NCI-H1694 treated with DMSO at 0.1 percent for 48 hours (cell line): ENCODE measurements around the gene LRRC58.
"Not testable (repeated sequence)": the region's sequence is repeated elsewhere in the genome, so short reads cannot be mapped to it uniquely, and the experiment has no call there.

Experiments used
- DNase-seq: peaks from one replicate; lab custom pipeline; 2025; lab: John Stamatoyannopoulos, UW

Gene LRRC58

DNA sequence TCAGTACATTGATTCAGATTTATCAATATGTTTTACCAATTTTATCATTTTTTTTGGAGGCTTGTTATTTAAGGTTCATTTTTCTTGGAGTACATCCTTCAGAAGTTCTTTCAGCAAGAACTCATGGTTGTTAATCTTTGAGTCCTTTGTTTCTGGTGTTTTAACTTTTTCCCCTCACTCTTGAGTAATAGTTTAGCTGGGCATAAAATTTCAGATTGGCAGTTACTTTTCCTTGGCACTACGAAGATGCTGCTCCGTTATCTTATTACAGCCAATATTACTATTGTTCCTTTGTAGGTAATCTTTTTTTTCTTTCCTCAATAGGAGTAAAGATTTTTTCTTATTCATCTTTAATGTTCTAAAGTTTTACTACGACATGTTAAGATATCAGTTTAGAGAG, 9.8 kb downstream of the LRRC58 start:
- DNase-seq, result no peak

DNA sequence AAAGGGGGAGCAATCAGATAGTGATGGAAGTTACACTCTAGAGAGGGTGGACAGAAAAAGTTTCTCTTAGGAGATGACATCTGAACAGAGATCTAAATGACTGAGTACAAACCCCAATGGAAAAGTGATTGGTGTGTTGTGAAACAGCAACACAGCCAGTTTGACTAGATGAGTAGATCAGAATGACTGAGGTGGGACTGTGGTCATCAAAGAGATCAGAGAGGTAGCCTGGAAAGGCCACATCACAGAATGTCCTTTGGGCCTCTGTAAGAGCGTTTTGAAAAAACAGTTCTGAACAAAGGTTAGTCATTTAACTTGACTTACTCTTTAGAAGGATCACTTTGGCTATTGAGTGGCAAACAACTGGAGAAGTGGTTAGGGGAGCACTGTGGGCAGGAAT, 10.6 kb downstream of the LRRC58 start:
- DNase-seq, result no peak

DNA sequence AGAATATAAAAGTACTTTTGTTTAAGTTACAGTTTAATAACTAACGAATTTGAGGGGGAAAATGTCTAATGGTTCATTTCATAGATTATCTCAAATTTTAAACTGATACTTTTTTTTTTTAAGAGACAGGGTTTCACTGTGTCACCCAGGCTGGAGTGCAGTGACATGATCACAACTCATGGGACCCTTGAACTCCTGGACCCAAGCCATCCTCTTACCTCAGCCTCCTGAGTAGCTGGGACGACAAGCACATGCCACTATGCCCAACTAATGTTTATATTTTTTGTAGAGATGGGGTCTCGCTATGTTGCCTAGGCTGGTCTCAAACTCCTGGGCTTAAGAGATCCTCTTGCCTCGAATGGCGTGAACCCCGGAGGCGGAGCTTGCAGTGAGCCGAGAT, 16.5 kb downstream of the LRRC58 start:
- no peak for DNase-seq

DNA sequence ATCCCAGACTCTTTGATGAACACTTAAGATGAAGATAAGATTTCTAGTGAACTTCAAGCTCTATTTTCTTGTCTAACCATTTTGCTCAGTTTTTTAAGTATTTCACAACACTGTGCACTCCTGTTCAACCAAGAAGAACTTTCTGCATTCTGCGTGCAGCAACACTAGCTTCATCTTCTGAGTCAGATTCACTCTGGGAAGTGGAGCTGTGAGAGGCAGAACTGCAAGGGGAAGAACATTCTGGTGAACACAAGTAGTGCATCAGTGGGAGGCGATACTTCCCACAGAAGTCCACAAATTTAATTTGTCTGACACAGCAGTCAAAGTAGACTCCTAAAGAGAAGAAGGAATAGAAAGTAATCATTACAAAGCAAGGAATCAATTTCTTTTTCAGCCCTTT, 18.1 kb downstream of the LRRC58 start:
- no peak for DNase-seq

DNA sequence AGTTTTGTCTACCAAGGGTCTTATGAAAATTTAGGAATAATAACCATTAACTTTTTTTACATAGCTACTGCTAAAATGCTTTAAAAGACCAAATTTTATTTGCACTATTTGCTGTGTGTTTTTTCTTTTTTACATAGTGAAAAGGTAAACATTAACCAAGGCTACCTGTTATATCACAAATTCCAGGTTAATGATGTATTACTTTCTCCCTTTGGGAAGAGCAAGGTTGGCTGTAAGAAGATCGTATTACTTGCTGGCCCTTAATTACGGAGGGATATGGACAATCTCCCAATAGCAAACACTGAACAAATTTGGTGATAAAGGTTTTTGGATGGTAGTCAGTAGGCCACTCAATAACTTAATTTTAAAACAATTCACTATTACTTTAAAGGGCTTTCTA, 22.4 kb downstream of the LRRC58 start:
- no peak for DNase-seq

DNA sequence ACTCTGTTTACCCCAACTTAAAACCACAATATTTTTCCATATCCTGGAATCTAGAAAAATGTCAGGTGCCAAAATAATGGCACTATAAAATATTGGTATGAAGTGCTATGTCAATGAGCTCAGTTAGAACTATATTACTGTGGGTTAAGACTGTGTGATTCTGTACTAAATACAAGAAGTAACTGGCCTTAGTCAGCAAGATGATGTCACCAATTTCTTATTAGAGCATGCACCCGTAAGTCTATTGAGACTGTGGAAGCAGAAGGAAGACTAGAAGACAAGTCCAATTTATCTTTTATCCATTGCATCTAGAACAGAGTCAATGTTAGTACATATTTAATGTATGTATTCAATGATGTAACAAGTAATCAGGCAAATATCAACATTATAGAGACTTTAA, 25.0 kb downstream of the LRRC58 start:
- DNase-seq, result no peak

DNA sequence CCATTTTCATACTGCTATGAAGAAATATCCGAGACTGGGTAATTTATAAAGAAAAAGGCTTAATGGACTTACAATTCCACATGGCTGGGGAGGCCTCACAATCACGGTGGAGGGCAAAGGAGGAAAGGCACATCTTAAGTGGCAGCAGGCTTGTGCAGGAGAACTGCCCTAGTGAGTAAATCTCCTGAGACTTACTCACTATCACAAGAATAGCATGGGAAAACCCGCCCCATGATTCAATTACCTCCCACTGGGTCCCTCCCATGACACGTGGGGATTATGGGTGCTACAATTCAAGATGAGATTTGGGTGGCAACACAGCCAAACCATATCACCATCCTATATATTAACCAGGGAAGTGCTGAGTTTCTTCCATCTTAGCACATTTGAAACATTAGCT, 25.4 kb downstream of the LRRC58 start:
- not testable (repeated sequence) for DNase-seq

DNA sequence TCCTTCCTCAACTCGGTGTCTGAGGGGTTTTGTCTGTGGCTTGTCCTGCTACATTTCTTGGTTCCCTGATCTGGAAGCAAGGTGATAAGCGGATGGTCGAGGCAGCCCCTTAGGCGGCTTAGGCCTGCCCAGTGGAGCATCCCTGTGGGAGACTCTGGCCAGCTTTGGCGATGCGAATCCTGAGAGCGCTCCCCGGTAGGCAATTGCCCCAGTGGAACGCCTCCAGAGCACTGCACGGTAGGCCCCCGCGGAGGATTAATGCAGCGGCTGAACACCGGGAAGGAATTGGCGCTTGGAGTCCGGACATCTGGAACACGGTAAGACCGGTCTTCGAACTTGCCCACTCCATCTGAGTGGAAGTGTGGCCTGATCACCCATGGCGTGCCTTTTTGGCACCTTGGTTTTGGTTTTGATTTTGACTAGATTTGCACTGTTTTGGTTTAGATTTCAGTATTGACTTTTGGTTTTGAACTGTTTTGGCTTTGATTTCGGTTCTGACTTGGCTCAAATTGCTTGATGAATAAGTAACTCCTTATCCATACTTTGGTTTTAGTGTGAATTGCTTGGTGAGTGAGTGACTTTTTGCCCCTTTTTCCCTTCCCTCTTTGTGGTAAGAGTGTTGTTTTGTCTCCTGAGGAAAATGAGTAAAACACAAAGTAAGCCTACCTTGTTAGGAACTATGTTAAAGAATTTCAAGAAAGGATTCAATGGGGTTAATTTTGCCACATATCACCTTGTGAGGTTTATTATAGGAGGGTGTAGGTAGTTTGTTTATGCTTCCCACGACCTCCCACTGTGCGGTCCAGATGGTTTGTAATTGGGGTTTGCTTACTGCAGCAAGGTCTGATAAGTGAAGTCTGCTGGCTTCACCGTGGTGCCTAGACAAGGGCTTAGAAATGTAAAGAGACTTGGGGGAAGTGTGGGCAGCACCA, 37.0 kb downstream of the LRRC58 start:
- no peak for DNase-seq

DNA sequence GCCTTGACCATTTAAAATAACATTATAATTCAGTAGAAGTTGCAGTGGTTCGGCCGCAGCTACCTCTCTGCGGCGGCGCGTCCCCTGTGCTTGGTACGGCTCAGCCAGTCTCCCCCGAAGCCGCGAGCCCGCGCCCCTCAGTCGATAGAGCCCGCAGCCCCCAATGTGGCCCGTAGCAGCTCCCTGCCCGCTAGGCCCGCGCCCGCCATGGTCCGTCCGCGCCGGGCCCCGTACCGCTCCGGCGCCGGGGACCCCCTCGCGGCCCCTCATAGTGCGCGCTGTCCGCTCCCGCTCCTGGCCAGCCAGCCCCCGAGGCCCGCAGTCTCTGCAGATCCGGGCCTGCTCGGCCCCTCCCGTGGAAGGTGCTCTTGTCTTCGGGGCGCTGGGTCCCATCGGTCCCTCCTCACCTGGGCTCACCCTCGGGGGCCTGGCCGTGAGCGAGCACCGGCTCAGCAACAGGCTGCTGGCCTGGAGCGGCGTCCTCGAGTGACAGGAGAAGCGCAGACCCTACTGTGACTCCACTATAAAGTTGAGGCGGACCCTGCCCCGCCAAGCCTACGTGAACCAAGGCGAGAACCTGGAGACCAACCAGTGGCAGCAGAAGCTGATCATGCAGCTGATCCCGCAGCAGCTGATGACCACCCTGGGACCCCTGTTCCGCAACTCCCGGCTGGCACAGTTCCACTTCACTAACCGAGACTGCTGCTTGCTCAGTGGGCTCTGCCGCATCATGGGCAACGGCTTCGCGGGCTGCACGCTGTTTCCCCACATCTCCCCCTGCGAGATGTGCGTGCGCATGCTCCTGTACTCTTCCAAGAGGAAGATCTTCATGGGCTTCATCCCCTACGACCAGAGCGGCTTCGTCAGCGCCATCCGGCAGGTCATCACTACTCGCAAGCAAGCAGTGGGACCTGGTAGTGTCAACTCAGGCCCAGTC, 42.4 kb downstream of the LRRC58 start:
- no peak for DNase-seq

DNA sequence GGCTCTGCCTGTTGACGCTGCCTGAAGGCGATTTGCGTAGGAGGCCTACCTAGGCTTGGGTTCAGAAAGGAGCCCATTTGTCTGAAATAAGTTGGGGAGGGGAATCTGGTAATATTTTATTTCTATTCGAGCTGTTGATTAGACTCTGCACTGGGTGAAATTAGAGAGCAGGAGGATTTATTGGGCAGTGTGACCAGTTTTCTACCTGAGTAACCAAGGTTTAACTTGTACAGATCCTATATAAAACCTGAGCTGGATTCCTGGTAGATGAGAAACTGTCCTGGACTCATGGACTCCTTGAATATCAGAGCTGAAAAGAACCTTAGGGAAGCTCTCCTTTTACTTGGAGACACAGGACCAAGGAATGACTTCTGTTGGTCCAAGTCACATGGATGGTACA, 44.5 kb downstream of the LRRC58 start:
- DNase-seq, result no peak

DNA sequence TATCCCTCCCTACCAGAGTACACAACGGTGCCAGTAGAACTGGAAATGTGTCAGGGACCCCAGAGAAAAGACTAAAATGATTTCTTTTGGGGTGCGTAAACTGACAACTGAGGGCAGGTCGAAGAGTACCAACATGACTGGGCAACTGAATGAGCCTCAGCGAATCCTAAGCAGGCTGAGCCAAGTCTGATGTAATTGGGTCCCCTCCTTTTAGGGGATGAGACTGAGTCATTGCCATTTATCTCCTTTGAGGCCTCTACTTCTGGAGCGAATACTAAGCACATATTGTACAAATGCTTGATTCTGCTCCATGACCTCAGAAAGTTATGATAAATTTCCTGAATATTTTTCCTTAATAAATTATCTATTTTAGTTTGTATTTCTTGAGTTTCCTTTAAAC, 46.8 kb downstream of the LRRC58 start:
- no peak for DNase-seq

DNA sequence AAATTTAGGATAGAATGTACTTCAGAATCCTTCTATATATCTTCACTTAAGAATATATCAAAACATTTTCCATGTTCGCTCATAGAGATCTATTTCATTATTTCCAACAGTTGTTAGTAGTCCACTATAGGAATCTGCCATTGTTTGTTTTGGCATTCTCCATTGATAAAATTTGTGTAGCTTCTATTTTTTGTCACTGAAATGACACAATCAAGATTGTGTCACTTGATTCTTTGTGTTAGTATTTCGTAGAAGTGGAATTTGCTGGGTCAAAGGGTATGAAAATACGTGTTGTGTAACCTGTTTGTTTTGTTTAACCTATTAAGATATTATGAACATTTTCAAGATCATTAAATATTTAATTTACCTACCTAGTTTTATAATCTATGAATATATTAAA, 48.2 kb downstream of the LRRC58 start:
- no peak for DNase-seq

DNA sequence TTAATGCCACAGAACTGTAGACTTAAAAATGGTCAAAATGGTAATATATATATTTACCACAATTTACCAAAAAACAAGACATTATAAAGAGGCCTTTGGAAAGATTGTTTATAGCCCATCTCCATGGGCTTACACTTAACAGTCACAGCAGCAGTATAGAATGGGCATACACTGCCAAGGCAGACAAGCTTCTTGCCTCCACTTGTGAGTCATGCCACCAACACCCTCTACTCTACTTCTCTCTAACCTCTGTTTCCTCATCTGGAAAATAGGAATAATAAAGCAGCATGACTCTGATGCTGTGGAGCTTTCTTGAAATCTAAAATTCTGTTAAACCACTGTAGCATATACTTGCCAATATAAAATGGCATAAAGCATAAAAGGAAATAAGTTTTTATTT, 49.8 kb downstream of the LRRC58 start:
- DNase-seq, result no peak

DNA sequence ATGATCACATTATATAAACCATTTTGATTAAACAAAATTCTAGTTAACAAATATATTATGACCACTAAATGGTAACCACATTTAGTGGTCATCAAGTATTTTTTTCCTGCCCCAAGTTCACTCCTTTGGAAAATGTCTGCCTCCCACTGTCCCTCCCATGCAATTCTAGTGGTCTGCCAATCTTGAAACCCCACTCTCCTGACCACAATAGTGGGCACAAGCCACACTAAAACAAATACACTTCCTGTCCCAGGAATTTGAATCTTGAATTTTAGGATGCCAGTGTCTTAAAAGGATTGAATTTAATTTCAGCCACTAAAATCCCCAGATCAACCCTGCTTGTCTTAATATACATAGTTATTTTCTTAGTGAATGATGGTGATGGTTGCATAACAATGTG, 50.2 kb downstream of the LRRC58 start:
- DNase-seq, result no peak

DNA sequence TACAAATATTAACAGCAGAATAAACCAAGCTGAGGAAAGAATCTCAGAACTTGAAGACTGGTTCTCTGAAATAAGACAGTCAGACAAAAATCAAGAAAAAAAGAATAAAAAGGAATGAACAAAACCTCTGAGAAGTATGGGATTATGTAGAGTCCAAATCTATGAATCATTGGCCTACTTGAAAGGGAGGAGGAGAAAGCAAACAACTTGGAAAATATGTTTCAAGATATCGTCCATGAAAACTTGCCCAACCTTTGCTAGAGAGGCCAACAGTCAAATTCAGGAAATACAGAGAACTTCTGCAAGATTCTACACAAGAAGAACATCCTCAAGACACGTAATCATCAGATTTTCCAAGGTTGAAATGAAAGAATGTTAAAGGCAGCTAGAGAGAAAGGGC, 57.6 kb downstream of the LRRC58 start:
- DNase-seq, result not testable (repeated sequence)

DNA sequence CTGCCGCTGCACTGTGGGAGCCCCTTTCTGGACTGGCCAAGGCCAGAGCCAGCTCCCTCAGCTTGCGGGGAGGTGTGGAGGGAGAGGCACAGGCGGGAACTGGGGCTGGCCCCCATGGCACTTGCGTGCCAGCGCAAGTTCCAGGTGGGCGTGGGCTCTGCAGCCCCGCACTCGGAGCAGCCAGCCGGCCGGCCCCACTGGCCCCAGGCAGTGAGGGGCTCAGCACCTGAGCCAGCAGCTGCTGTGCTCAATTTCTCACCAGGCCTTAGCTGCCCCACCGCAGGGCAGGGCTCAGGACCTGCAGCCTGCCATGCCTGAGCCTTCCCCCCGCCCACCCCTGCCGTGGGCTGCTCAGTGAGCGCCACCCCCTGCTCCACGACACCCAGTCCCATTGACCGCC, 59.5 kb downstream of the LRRC58 start:
- no peak for DNase-seq

DNA sequence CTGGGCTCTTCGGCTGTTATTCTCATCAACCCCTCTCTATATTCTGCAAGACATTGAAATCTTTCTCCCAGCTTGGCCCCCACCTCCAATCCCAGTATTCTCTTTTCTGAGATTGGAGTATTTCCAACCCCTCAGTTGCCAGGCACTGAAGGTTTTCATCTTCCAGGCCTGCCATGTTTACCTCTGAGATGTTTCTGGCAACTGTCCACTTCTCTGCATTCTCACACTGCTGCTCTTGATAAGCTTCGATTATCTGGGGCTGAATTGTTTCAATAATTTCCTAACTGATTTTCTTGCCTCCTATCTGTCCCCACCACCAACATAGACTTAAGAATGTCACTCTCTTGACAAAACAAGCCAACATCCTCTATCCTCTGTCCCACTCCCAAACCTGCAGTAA, 62.7 kb downstream of the LRRC58 start:
- no peak for DNase-seq

DNA sequence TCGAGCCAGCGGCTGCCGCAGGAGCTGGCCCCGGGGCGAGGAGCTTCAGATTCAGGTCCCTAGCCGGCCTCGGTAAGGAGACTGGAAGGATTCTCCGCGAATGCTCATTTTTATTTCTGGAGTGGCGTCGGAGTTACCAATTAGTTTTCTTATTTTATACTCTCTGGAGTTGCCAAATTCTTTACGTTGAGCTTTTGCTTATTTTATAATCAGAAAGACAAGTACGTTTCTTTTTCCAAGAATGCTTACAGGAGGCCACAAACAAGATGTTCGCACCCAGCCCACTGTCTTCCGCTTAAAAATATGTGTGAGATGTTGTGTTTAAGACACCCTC, 63.7 kb downstream of the LRRC58 start:
- DNase-seq, result no peak

DNA sequence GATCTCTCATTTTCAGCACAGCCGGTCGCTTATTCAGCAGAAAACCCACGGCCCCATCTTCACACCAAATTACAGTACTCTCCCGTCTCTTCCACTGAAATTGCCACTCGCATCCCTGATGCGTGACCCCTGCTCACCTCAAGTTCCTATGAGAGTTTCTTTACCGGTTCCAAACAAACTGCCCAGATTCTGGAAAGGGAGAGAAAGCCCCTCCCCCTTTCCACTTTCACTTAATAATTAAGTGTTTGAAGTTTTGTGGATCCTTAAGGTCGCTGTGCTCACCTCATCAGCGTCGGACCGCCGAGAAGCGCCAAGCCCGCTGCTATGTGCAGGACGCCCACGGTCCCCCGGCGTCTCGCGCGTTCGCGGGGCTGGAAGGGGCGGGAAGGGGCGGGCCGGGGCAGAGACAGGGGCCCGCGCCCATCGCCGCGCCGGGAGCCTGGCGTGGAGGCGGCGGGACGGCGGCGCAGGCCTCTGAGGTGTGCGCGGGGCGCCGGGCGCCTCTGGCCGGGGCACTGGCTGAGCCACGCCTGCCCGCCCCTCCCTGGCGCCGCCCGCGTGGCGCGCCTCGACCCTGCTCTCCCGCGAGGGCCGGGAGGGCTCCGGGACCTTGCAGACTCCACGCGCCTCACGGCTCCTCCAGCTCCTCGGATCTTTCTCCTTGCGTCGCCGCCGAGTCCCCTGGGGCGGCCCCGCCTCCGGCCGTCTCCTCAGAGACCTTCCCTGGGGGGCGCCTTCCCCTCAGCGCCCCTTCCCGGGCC, 64.2 kb downstream of the LRRC58 start, which contains the start of gene GPR156:
GPR156 (minus strand) TSS at position 476 of the 761 bp plus-strand sequence. CDS start 41,124 bp downstream, outside the sequence.
- DNase-seq, result no peak

DNA sequence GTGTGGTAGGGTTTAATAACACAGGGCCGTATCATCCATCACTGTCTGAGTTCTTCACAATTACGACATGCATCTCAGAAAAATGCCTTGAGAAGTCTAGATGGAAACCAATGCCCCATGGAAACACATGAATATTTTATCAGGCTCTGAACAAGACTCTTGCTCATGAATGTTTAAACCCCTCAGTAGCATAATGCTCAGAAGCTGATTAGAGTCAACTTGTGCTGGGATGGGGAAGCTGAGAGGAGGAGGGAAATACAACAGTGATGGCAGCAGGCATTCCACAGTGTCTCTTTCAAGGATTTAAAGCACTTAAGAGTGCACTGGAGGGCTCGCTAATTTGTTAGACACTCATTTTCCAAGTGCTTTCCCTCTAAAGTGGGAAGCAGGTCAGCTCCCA, 67.9 kb downstream of the LRRC58 start:
- no peak for DNase-seq

DNA sequence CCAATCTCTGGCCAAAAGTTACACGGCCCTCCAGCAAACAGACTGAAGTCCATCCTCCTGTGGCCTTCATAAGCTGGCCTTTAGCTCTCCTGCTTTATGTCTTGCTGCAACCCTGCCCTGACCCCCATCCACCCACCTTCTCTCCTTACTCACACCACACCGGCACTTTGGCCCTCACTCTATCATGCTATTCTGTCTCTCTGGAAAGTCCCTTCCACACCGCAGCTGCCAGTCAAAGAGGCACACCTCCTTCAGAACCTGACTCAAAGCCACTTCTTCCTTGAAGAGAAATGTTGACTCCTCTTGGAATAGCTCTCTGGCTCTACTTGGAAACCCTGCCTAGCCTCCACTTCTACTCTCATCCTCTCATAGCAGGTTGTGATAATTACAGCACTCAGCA, 68.6 kb downstream of the LRRC58 start:
- DNase-seq, result no peak

DNA sequence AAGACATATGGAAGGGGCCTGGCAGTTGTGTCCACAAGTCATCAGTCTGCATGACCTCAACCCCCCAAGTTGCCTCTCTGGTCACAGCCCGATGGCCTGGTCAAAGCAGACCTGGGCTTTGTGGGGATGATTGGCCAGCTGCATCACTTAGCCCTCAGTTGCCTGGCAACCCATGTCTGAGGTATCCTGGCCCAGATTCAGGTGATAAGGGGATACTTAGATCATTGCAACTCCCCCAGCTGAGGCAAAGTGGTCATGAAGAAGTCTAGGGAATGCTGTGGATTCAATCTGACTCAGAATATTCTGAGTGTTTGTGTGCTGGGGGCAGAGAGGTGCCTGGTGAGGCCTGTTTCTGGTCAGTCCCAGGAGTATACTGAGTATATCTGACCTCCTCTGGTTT, 69.1 kb downstream of the LRRC58 start:
- no peak for DNase-seq
